ENCODE measurements around the gene FBXL22.
"Not testable (repeated sequence)": the region's sequence is repeated elsewhere in the genome, so short reads cannot be mapped to it uniquely, and the experiment has no call there.

DNA sequence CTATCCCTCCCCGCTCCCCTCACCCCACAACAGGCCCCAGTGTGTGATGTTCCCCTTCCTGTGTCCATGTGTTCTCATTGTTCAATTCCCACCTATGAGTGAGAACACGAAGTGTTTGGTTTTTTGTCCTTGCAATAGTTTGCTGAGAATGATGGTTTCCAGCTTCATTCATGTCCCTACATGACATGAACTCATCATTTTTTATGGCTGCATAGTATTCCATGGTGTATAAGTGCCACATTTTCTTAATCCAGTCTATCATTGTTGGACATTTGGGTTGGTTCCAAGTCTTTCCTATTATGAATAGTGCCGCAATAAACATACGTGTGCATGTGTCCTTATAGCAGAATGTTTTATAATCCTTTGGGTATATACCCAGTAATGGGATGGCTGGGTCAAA is 20.0 kb downstream of the FBXL22 start:
- TF ChIP-seq, protein P1, sequence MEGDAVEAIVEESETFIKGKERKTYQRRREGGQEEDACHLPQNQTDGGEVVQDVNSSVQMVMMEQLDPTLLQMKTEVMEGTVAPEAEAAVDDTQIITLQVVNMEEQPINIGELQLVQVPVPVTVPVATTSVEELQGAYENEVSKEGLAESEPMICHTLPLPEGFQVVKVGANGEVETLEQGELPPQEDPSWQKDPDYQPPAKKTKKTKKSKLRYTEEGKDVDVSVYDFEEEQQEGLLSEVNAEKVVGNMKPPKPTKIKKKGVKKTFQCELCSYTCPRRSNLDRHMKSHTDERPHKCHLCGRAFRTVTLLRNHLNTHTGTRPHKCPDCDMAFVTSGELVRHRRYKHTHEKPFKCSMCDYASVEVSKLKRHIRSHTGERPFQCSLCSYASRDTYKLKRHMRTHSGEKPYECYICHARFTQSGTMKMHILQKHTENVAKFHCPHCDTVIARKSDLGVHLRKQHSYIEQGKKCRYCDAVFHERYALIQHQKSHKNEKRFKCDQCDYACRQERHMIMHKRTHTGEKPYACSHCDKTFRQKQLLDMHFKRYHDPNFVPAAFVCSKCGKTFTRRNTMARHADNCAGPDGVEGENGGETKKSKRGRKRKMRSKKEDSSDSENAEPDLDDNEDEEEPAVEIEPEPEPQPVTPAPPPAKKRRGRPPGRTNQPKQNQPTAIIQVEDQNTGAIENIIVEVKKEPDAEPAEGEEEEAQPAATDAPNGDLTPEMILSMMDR (IDR thresholded peaks at IDR 0.05): not testable (repeated sequence)
- TF ChIP-seq POLR2A (IDR thresholded peaks at IDR 0.05): not testable (repeated sequence)

Data from Peyer's patch (tissue), 4 donors.